ENCODE measurements around the gene MAP3K4. TPM values are rescaled to one million over a fixed set of nuclear protein-coding genes. Genes with fewer than 3 reads are reported as not detected.

Gene MAP3K4
- total RNA-seq, 1 experiment from 2014 or later = 54.3 TPM

GRCh38 chr6:161127071-161127740, 135.6 kb downstream of the MAP3K4 start:
- peaks cover 84 to 99% (median 98%) of the 10 kb centered on the region in 3 experiments for H3K36me3 Mint-ChIP-seq (ENCODE audit: insufficient read depth in 1 of 3, low read depth in 3 of 3)
- Histone ChIP-seq H2BK5ac (ENCODE audit: insufficient read length, low read length) (no peak overlapping the region), H3K14ac (ENCODE audit: insufficient read depth, low read length) (no peak overlapping the region), H3T11ph (ENCODE audit: low read length) (no peak overlapping the region), H4K91ac (ENCODE audit: insufficient read length, low read depth, low read length) (no peak overlapping the region), H3K4ac (ENCODE audit: low read depth, low read length) (no peak overlapping the region), H3K18ac (ENCODE audit: insufficient read length, low read depth, low read length) (no peak overlapping the region), H4K20me1 (ENCODE audit: control insufficient read depth, insufficient read depth, insufficient read length) (no peaks in the 10 kb centered on the region), H2BK15ac (ENCODE audit: low read depth, low read length) (no peak overlapping the region), H2BK20ac (ENCODE audit: low read depth, low read length, poor library complexity, severe bottlenecking) (no peak overlapping the region), H2BK12ac (ENCODE audit: insufficient read length, low read depth, low read length) (no peak overlapping the region), H2BK120ac (ENCODE audit: low read depth, low read length, poor library complexity, severe bottlenecking) (no peak overlapping the region), H3K27me3 (ENCODE audit: insufficient read depth, low read length) (no peaks in the 10 kb centered on the region), H3K23ac (ENCODE audit: insufficient read length, low read depth, low read length) (no peak overlapping the region), H3K79me1 (ENCODE audit: insufficient read depth, low read depth, low read length, poor library complexity, severe bottlenecking) (no peaks in the 10 kb centered on the region), H4K8ac (replicated peaks; ENCODE audit: insufficient read length, low read depth, low read length) (no peak overlapping the region), H3K9ac (ENCODE audit: extremely low read depth, insufficient read length, low read length) (no peak overlapping the region), H3K27ac (ENCODE audit: insufficient read length, low read depth, low read length) (no peak overlapping the region), H3K4me1 (ENCODE audit: insufficient read depth, low read length) (no peaks in the 10 kb centered on the region), H2AK5ac (ENCODE audit: insufficient read length, low read length) (no peak overlapping the region), H3K56ac (ENCODE audit: insufficient read length, low read depth, low read length) (no peak overlapping the region), H2AFZ (ENCODE audit: low read length) (no peak overlapping the region), H3K79me2 (ENCODE audit: insufficient read depth, low read length) (no peaks in the 10 kb centered on the region), H3K4me2 (ENCODE audit: insufficient read depth, insufficient read length, low read length) (no peak overlapping the region), H3K9me3 (ENCODE audit: control insufficient read depth, low read depth, low read length) (no peaks in the 10 kb centered on the region), H4K5ac (ENCODE audit: insufficient read length, low read depth, low read length) (no peak overlapping the region), H3K23me2 (ENCODE audit: insufficient read length, low read depth, low read length, poor library complexity, severe bottlenecking) (no peaks in the 10 kb centered on the region)
- H3K27me3 Mint-ChIP-seq (ENCODE audit: low read depth) = no peaks in the 10 kb centered on the region; the same call in none of the 2 replicates
- no peak overlapping the region for H3K4me3 Mint-ChIP-seq
- no peak for TF ChIP-seq CTCF (conservative IDR thresholded peaks at IDR 0.05)
- WGBS (ENCODE audit: extremely low coverage, insufficient read length, low lambda C conversion rate) = no CpG with 5 or more reads among the region's 7 CpGs
- H3K4me1 Mint-ChIP-seq = no peaks in the 10 kb centered on the region
- H3K27ac Mint-ChIP-seq = no peak overlapping the region
- H3K9me3 Mint-ChIP-seq = peaks cover 72 to 77% of the 10 kb centered on the region in 2 experiments
- no peak for DNase-seq
